ENCODE measurements around the gene CNNM1.

Gene CNNM1

GRCh38 chr10:99374526-99374925 is 45.4 kb downstream of the CNNM1 start:
- peak; percentile 54 for DNase-seq

DNA sequence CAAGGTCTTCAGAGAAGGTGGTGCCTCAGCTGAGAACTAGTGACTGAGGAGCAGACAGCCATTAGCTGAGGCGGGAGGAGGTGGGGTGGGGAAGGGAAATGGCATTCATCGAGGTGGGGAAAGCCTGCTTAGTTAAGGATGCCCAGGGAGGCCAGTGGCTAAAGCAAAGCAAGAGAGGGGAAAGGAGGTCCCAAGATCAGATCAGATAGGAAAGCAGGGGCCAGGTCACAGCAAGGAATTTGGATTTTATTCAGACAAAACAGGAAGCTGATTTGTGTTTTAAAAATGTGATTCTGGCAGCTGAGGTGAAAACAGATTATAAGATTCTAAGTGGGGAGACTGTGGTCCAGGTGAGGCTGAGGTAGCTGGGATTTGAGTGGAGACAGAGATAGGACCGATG is 45.8 kb downstream of the CNNM1 start:
- DNase-seq: no peak

- no peak for DNase-seq
Measured at GRCh38 chr10:99375426-99375825, 46.3 kb downstream of the CNNM1 start.

- DNase-seq: no peak
Measured at GRCh38 chr10:99382176-99382575, 53.0 kb downstream of the CNNM1 start.

- no peak for DNase-seq
Measured at GRCh38 chr10:99387071-99387470, 57.9 kb downstream of the CNNM1 start.

GRCh38 chr10:99387541-99387940 is 58.4 kb downstream of the CNNM1 start:
- no peak for DNase-seq

- no peak for DNase-seq
Measured at GRCh38 chr10:99389729-99390480, 60.7 kb downstream of the CNNM1 start.

GRCh38 chr10:99391346-99391745 is 62.2 kb downstream of the CNNM1 start:
- no peak for DNase-seq

DNA sequence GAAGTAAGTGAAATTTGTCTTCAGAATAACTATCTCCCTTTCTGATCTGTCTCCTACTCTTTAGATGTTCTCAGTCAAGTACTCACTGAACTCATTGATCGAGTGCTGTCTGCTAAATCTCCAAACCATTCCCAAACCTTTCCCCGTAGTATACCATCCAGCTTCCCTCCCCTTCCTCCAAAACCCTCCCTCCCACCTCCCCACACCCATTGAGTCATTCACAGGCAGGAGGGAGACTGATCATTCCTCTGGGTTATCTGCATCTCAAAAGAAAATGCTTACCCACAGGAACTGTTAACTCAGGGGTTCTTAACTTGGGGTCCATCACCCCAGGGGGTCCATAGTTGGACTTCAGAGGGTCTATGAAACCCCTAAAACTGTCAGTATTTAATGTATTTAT is 63.9 kb downstream of the CNNM1 start:
- peak; percentile 32 for DNase-seq

DNA sequence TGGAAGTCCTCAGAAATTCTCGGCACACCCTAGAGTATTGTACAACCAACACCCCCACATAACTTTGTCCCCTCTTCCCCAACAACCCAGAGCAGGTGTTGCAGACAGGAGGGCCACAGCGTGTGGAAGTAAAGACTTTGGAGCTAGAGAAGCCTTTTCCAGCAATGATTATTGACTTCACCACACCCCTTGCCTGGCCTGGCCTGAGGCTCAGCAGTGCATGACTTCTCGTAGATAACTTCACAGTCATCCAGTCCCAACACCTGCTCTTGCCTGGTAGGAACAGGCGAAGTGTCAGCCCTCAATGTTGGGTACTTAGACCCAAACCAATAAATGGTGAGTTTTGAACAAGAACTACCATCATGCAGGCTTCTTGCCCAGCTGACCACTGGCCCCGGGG is 64.5 kb downstream of the CNNM1 start:
- no peak for DNase-seq

DNA sequence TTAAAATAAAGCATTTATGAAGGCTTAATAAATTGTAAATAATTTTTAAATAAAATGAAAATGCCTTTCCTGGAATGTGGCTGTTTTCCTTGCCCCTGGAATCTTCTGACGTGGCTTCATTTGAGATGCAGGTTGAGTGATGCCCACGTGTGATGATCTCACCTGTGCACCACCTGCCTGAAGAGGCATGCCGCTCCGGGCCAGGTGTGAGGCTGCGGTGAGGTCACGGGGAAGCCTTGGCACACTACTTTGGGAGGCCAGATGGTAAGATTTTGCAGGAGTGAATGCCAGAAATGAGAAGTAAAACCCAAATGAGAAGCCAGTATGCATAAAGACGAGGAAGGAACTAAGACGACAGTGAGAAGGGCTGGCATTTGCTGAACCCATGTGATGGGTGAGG is 65.1 kb downstream of the CNNM1 start:
- no peak for DNase-seq

DNA sequence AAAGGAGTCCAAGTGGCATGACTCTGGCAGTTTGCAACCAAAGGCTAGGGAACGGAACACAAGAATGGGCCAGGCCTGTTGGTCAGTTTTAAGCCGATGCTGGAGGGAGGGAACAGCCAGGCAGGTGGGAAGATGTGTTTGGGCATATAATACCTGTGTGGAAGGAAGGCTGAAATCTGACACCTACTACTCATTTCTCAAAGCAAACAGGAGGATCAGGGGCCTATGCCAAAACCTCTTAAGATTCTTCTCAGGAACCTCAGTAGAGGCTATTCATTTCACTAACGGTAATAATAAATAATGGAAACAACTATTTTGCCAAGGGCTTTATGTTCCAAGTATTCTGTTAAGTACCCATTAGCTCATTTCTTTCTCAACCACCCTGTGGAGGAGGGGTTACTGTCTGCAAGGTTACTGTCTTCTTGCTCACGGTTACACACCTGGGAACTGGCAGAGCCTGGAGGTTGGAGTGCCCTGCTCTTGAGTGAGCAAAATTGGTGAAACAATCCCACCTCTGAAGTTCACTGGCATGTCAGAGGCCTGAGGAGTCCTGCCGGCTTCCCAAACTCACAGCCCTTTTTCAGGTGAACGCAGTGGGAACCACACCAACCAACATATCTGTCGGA is 65.7 kb downstream of the CNNM1 start:
- no peak for DNase-seq

GRCh38 chr10:99395750-99396445 is 66.7 kb downstream of the CNNM1 start:
- peak; percentile 89 for DNase-seq

- peak; percentile 46 for DNase-seq
Measured at GRCh38 chr10:99396471-99396870, 67.3 kb downstream of the CNNM1 start.

- DNase-seq: no peak
Measured at GRCh38 chr10:99399664-99400063, 70.5 kb downstream of the CNNM1 start.

DNA sequence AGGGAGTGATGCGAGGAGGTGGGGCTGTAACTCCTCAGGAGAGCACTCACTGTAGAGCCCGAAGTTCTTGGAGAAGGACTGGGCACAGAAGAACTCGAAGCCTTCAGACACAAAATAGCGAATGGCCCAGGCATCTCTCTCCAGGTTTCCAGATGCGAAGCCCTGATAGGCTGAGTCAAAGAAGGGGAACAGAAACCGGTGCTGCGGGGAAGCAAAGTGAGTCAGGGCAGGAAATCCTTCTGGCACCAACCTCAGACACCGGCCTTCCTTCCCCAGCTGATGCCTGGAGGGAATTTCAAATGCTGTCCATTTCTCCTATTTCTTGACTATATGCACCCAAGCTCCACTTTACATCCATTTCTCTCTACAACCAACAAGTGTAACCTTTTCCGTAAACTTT is 74.5 kb downstream of the CNNM1 start:
- no peak for DNase-seq

- DNase-seq: no peak
Measured at GRCh38 chr10:99406149-99406548, 77.0 kb downstream of the CNNM1 start.

GRCh38 chr10:99410146-99410545 is 81.0 kb downstream of the CNNM1 start:
- no peak for DNase-seq

GRCh38 chr10:99410876-99411275 is 81.7 kb downstream of the CNNM1 start:
- no peak for DNase-seq

DNA sequence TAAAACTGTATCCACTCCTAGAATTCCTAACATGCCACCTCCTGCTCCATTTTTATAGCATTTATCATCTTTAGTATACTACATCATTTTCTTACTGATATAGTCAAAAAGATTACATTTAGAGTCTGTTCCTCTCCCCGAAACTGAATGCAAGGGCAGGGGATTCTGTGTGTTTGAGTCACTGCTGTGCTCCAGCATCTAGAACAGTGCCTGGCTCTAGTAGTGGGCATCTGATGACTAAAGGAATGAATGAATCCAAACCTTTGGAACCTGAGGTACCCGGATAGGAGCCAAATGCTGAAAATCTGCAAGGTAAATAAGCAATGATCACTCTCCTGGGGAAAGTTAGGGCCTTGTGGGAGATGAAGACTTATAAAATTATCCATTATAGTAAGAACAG is 82.4 kb downstream of the CNNM1 start:
- no peak for DNase-seq

DNA sequence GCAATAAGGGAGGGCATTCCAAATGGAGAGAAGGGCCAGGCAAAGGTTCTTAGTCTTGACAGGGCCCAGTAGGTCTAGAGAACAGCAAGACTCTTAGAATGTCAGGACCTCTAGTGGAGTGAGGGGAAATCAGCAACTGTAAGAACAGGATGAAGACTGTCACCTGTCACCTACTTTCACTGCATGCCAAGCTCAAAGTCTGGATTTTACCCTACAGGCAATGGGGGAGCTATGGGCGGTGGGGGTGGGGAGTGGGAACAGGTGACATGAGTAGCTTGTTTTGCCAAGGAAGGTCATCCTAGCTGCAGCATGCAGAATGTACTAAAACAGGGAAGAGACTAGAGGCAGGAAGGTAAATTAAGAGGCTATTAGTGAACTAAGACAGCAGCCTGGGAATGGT is 82.9 kb downstream of the CNNM1 start:
- no peak for DNase-seq

DNA sequence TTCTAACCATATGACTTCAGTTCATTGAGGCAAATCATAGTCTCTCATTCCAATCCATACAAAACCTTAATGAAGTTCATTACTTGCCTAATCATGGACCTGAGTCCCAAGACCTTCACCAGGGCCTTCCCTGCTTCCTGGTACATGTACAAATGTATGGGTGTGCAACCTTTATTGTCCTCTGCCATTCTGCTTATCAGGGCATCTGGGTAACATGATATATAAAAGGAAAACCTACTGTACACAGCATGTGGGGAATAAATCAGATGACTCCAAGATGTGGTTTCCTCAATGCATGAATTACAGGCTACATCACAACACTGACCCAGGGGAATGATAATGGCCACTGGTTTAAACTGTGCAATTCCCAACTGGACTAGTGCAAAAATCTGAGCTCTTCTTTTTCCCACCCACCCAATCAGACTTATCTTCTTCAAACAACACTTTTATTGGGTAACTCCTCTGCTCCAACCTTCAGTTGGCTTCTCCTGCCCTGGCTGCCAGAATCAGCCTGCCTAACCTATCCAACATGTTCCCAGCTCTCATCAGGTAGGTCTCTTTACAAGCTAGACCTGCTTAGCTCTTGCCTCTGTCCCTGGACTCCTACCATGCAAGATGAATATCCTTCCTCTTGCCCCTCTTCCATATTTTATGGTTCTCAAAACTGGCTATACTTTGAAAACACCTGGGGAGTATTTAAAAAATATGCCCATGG is 89.9 kb downstream of the CNNM1 start:
- no peak for DNase-seq

- DNase-seq: no peak
Measured at GRCh38 chr10:99419688-99420087, 90.5 kb downstream of the CNNM1 start.

Measured in fibroblast of skin of back (primary cell).